AG04450 (cell line): Measurements from ENCODE around the gene TRIM22. TPM values are rescaled to one million over a fixed set of nuclear protein-coding genes. Genes with fewer than 3 reads are reported as not detected.
"Not testable (repeated sequence)": the region's sequence is repeated elsewhere in the genome, so short reads cannot be mapped to it uniquely, and the experiment has no call there.

ENCODE experiments used
- CTCF ChIA-PET: fragments of 300-600, 350-600 bp; formaldehyde crosslinking; extraction: SDS; loops from one replicate; lab custom pipeline; 2022; ENCODE audit warnings: antibody characterized with exemption, inconsistent platforms; lab: Charles Lee
- POLR2A ChIA-PET: fragments of 350-600 bp; formaldehyde crosslinking; extraction: SDS; loops from one replicate; lab custom pipeline; 2021; ENCODE audit warnings: antibody characterized with exemption, inconsistent platforms; lab: Yijun Ruan, JAX
- DNase-seq: peaks from one replicate; pipeline ENCODE4 v3.0.0-alpha.2; 2011; ENCODE audit warnings: low read depth, low spot score
- H3K27ac ChIP-seq: one replicate; pipeline ENCODE4 v1.5.1; 2012; ENCODE audit warnings: low read depth, low read length, control low read depth
- H3K27me3 ChIP-seq: one replicate; pipeline ENCODE4 v1.6.0; 2012; ENCODE audit warnings: low read length; ENCODE audit not compliant: control insufficient read depth, insufficient read depth
- H3K4me3 ChIP-seq: 2 replicates; pipeline ENCODE4 v1.5.1; 2011; ENCODE audit warnings: mild to moderate bottlenecking, low read depth, low read length, control low read depth
- H3K9me3 ChIP-seq: 2 replicates; pipeline ENCODE4 v1.5.1; 2012; ENCODE audit warnings: low read length; ENCODE audit not compliant: control insufficient read depth, insufficient read depth
- CTCF ChIP-seq: IDR thresholded peaks from 2 replicates; pipeline ENCODE4 v1.5.1; 2011; ENCODE audit warnings: low read depth, low read length, control low read depth, inconsistent platforms
- polyA plus RNA-seq: library from polyadenylated mRNA; depleted of rRNA; stranded (reverse); fragments of >200 nt; gene quantifications from 2 replicates; pipeline ENCODE4 v1.2.3, GENCODE V29; 2011

Gene TRIM22
- polyA plus RNA-seq, 1 experiment = 100 TPM

- Histone ChIP-seq H3K9me3 (peaks cover 3% of the 10 kb centered on the region; the same call in 1 of the 2 replicates), H3K27me3 (no peaks in the 10 kb centered on the region), H3K4me3 (peak within 1 kb of the TSS; percentile 62), H3K27ac (peak within 1 kb of the TSS; percentile 100)
- DNase-seq = peak; percentile 95
- CTCF ChIA-PET = interaction anchor here (0.9 to 2.9 kb wide), 18 partner anchors 9 to 678 kb away, joined by 3 to 14 read pairs (median 4); partner anchors contain the start of gene TRIM34
- peak; percentile 72 for TF ChIP-seq CTCF
- POLR2A ChIA-PET = interaction anchor here (1.0 to 1.5 kb wide), 3 partner anchors 23 to 64 kb away, joined by 4 to 5 read pairs (median 4); no protein-coding TSS in a partner anchor
Observed at GRCh38 chr11:5684646-5685362, 4.8 kb upstream of the TRIM22 start, which contains the start of gene TRIM5. Gene TRIM5 (minus strand): TSS chr11:5685074. CDS start chr11:5680177, 4,897 bp downstream.

- DNase-seq = no peak
- Histone ChIP-seq H3K9me3 (peaks cover 3% of the 10 kb centered on the region; the same call in 1 of the 2 replicates), H3K27me3 (no peaks in the 10 kb centered on the region), H3K27ac (no peak overlapping the region), H3K4me3 (no peak overlapping the region)
- TF ChIP-seq CTCF = no peak
- ChIA-PET POLR2A (no interaction called here), CTCF (no interaction called here)
Observed at GRCh38 chr11:5686426-5686825, 3.2 kb upstream of the TRIM22 start.

GRCh38 chr11:5688482-5688881, 1.1 kb upstream of the TRIM22 start:
- no peak for DNase-seq
- no peaks in the 10 kb centered on the region for H3K27me3 ChIP-seq
- CTCF ChIA-PET = interaction anchor here (0.7 to 3.4 kb wide), 2 partner anchors 89 to 212 kb away, joined by 3 to 11 read pairs; no protein-coding TSS in a partner anchor
- no peak overlapping the region for H3K4me3 ChIP-seq
- no peak for TF ChIP-seq CTCF
- POLR2A ChIA-PET = no interaction called here
- H3K27ac ChIP-seq = no peak overlapping the region
- no peaks in the 10 kb centered on the region for H3K9me3 ChIP-seq

- ChIA-PET CTCF (interaction anchor here (1.2 to 3.4 kb wide), 4 partner anchors 90 to 625 kb away, joined by 3 to 11 read pairs (median 5); no protein-coding TSS in a partner anchor), POLR2A (interaction anchor here (0.5 to 2.1 kb wide), 3 partner anchors 69 to 532 kb away, joined by 3 to 8 read pairs (median 3); no protein-coding TSS in a partner anchor)
- no peak for TF ChIP-seq CTCF
- Histone ChIP-seq H3K27ac (peak overlapping the region; percentile 87), H3K27me3 (no peaks in the 10 kb centered on the region), H3K4me3 (peak overlapping the region; percentile 54), H3K9me3 (no peaks in the 10 kb centered on the region)
- no peak for DNase-seq
Observed at GRCh38 chr11:5690216-5690615, 626 bp downstream of the TRIM22 start.

GRCh38 chr11:5690736-5691135, 1.1 kb downstream of the TRIM22 start:
- Histone ChIP-seq H3K27me3 (no peaks in the 10 kb centered on the region), H3K27ac (peak overlapping the region; percentile 22), H3K4me3 (peak overlapping the region; percentile 54), H3K9me3 (no peaks in the 10 kb centered on the region)
- CTCF ChIA-PET = interaction anchor here (1.2 to 3.4 kb wide), 2 partner anchors 215 to 625 kb away, joined by 3 to 11 read pairs; no protein-coding TSS in a partner anchor
- TF ChIP-seq CTCF = no peak
- POLR2A ChIA-PET = interaction anchor here (2.1 kb wide), 1 partner anchor 69 kb away, joined by 8 read pairs; no protein-coding TSS in a partner anchor
- DNase-seq = no peak

GRCh38 chr11:5691238-5691963, 1.8 kb downstream of the TRIM22 start:
- H3K27ac ChIP-seq, DNase-seq, POLR2A ChIA-PET, H3K9me3 ChIP-seq, H3K27me3 ChIP-seq: not testable (repeated sequence)
- CTCF ChIA-PET = interaction anchor here (1.2 to 3.4 kb wide), 2 partner anchors 215 to 624 kb away, joined by 3 to 11 read pairs; no protein-coding TSS in a partner anchor
- H3K4me3 ChIP-seq = peak overlapping the region; percentile 54
